B cell (primary cell): ENCODE measurements around the gene SMAD2.

ENCODE experiments used
- EZH2 ChIP-seq: IDR thresholded peaks from 2 replicates; pipeline ENCODE4 v1.6.1; 2012; ENCODE audit warnings: borderline replicate concordance, low read depth, mild to moderate bottlenecking, moderate library complexity, low read length; ENCODE audit not compliant: insufficient read depth, poor library complexity, severe bottlenecking
- TF ChIP-seq, protein P1 (sequence below): fragments of 200-600 bp; IDR thresholded peaks from one replicate; pipeline ENCODE4 v1.8.0; 2022; ENCODE audit warnings: antibody characterized with exemption, mild to moderate bottlenecking

DNA sequence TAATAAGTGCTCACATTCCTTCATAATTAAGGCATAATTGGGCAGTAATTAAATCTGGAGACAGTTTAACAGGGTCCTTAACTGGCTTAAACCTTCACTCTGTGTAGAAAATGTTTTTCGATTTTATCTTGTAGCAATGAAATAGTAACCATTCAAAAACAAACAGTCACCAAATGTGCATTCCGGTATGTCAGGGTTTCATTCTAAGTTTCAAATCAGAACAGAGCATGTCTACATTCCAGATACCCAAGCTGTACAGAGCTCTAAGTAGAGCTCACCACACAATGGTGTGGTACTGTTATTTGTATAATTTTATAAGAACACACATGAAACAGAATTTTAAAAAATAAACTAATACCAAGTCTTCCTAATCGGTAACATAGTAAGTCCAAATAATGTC, 52.6 kb downstream of the SMAD2 start:
- TF ChIP-seq, protein P1, sequence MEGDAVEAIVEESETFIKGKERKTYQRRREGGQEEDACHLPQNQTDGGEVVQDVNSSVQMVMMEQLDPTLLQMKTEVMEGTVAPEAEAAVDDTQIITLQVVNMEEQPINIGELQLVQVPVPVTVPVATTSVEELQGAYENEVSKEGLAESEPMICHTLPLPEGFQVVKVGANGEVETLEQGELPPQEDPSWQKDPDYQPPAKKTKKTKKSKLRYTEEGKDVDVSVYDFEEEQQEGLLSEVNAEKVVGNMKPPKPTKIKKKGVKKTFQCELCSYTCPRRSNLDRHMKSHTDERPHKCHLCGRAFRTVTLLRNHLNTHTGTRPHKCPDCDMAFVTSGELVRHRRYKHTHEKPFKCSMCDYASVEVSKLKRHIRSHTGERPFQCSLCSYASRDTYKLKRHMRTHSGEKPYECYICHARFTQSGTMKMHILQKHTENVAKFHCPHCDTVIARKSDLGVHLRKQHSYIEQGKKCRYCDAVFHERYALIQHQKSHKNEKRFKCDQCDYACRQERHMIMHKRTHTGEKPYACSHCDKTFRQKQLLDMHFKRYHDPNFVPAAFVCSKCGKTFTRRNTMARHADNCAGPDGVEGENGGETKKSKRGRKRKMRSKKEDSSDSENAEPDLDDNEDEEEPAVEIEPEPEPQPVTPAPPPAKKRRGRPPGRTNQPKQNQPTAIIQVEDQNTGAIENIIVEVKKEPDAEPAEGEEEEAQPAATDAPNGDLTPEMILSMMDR, result no peak
- no peak for TF ChIP-seq EZH2
